K562 (cell line): Measurements from ENCODE around the gene CSNK1G1. TPM values are rescaled to one million over a fixed set of nuclear protein-coding genes. Genes with fewer than 3 reads are reported as not detected.

Experiments used
- ATF1 ChIP-seq, 2 experiments: fragments of 450-650 bp in 1 of 2; IDR thresholded peaks; 2 replicates each; pipeline ENCODE4 v1.6.1; 2016; ENCODE audit warnings: missing compliant biosample characterization in 1 of 2, missing genetic modification characterization in 1 of 2
- BRD4 ChIP-seq: fragments of 200-600 bp; sonication (generic); IDR thresholded peaks from 2 replicates; pipeline ENCODE4 v1.6.1; 2017; ENCODE audit warnings: inconsistent platforms
- CC2D1A ChIP-seq: fragments of 450-650 bp; IDR thresholded peaks from 2 replicates; pipeline ENCODE4 v1.6.1; 2017; ENCODE audit warnings: mild to moderate bottlenecking
- ETS2 ChIP-seq: IDR thresholded peaks from 2 replicates; pipeline ENCODE4 v1.6.1; 2016; ENCODE audit warnings: borderline replicate concordance, missing genetic modification characterization, mild to moderate bottlenecking, moderate library complexity, missing compliant biosample characterization; ENCODE audit not compliant: poor library complexity, severe bottlenecking
- MED1 ChIP-seq: sonication (generic); formaldehyde crosslinking; IDR thresholded peaks from 2 replicates; pipeline ENCODE4 v1.8.1; 2023; ENCODE audit warnings: missing genetic modification reagents, borderline replicate concordance
- POLR3A ChIP-seq: IDR thresholded peaks from 2 replicates; pipeline ENCODE4 v1.6.1; 2011; ENCODE audit warnings: borderline replicate concordance, mild to moderate bottlenecking, moderate library complexity; ENCODE audit not compliant: insufficient read length, insufficient read depth; ENCODE audit errors: extremely low read depth
- SRF ChIP-seq, 2 experiments: fragments of 250-450, 450-650 bp in 1 of 2; sonication (Bioruptor Pico) in 1 of 2; sonication (generic) in 1 of 2; formaldehyde crosslinking; IDR thresholded peaks; 2 replicates each; pipeline versions ENCODE4 v1.5.0 to v1.5.1; 2020 to 2022; ENCODE audit warnings: mild to moderate bottlenecking in 1 of 2, missing genetic modification reagents in 1 of 2
- ZNF23 ChIP-seq: fragments of 250-450 bp; sonication (Bioruptor Pico); IDR thresholded peaks from 2 replicates; pipeline ENCODE4 v1.4.0; 2020; ENCODE audit warnings: mild to moderate bottlenecking
- ZNF232 ChIP-seq: sonication (generic); formaldehyde crosslinking; IDR thresholded peaks from 2 replicates; pipeline ENCODE4 v1.8.0; 2022; ENCODE audit warnings: mild to moderate bottlenecking, missing genetic modification reagents
- ZNF780A ChIP-seq: fragments of 250-450 bp; sonication (Bioruptor Pico); IDR thresholded peaks from 2 replicates; pipeline ENCODE4 v1.5.0; 2021; ENCODE audit warnings: mild to moderate bottlenecking
- polyA plus RNA-seq, 8 experiments: library from polyadenylated mRNA; depleted of rRNA in 4 of 8; stranded (reverse) in 5 of 8; unstranded in 3 of 8; fragments of >200 nt; fragmentation: Nextera tagmentation in 2 of 8; fragmentation: Illumina TruSeq in 1 of 8; extraction: Ambion mirVana in 2 of 8; extraction: Trizol in 1 of 8; gene quantifications; 2 replicates each; pipeline versions ENCODE4 v1.2.1 to v1.2.3, GENCODE V29; 2011 to 2014; ENCODE audit warnings: inconsistent platforms in 1 of 8, missing spikeins in 1 of 8
- total RNA-seq, 7 experiments: library from RNA; depleted of rRNA in 6 of 7; stranded (reverse); fragments of >200 nt in 6 of 7; fragmentation: Illumina TruSeq in 2 of 7; extraction: Trizol in 2 of 7; gene quantifications; 2 replicates each; pipeline versions ENCODE4 v1.2.1 to v1.2.3, GENCODE V29; 2011 to 2021; ENCODE audit warnings: low replicate concordance in 1 of 7
- TF ChIP-seq, protein P1 (sequence below): fragments of 450-650 bp; formaldehyde crosslinking; IDR thresholded peaks from 2 replicates; pipeline ENCODE4 v1.4.0; 2022; ENCODE audit warnings: missing genetic modification characterization
- TF ChIP-seq, protein P2 (sequence below): fragments of 450-650 bp; IDR thresholded peaks from 2 replicates; pipeline ENCODE4 v1.6.1; 2016; ENCODE audit warnings: low read depth
- TF ChIP-seq, protein P3 (sequence below): fragments of 250-450 bp; sonication (Bioruptor Pico); IDR thresholded peaks from 2 replicates; pipeline ENCODE4 v1.8.0; 2022; ENCODE audit warnings: moderate library complexity, mild to moderate bottlenecking, inconsistent platforms

The CSNK1G1 gene
- total and polyA plus RNA-seq, 9 of the 15 experiments (the other 6 are each of a cell fraction or from before 2014, with no cell fraction given), result 4.5 to 18.5 (median 9.5) TPM

DNA sequence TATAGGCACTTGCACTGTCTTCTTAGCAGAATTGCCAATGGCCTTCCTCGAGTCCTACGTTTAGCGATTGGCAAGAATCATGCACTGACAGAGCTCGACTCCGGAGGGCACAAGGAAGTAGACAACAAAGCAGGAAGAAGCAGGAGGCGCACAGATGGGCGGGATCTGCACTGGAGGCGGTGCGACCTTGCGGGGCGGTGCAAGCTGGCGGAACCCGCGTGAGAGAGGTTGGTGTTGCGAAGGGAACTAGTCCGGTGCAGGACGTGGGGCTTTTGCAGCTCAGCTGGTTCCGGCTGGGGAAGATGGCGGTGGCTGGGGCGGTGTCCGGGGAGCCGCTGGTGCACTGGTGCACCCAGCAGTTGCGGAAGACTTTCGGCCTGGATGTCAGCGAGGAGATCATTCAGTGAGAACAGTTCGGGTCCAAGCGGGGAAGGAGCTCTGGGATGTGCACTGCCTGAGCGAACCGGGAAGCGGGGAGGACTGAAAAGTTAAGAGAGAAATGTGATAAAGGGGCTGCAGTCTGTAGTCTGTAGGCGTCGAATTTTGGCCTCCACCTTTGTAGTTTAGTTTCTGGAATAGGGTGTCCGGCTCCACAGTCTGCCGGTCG, 31.7 kb upstream of the CSNK1G1 start, which contains the start of gene TRIP4 (continued):
- TF ChIP-seq ETS2 (tag), result no peak
- TF ChIP-seq ZNF780A, result no peak
- no peak for TF ChIP-seq BRD4
- no peak for TF ChIP-seq MED1 (CRISPR knock-in tag)
- TF ChIP-seq CC2D1A, result peak; percentile 100
- no peak for TF ChIP-seq POLR3A
- TF ChIP-seq ZNF23, result no peak
- peak in 1 of 2 experiments; percentile 72; a peak in 1 of 4 replicates for TF ChIP-seq SRF (CRISPR knock-in tag; IDR thresholded peaks at IDR 0.05)
- TF ChIP-seq, protein P1, sequence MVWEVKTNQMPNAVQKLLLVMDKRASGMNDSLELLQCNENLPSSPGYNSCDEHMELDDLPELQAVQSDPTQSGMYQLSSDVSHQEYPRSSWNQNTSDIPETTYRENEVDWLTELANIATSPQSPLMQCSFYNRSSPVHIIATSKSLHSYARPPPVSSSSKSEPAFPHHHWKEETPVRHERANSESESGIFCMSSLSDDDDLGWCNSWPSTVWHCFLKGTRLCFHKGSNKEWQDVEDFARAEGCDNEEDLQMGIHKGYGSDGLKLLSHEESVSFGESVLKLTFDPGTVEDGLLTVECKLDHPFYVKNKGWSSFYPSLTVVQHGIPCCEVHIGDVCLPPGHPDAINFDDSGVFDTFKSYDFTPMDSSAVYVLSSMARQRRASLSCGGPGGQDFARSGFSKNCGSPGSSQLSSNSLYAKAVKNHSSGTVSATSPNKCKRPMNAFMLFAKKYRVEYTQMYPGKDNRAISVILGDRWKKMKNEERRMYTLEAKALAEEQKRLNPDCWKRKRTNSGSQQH (CRISPR knock-in tag), result peak; percentile 83; the same call in 1 of the 2 replicates
- TF ChIP-seq, protein P2, sequence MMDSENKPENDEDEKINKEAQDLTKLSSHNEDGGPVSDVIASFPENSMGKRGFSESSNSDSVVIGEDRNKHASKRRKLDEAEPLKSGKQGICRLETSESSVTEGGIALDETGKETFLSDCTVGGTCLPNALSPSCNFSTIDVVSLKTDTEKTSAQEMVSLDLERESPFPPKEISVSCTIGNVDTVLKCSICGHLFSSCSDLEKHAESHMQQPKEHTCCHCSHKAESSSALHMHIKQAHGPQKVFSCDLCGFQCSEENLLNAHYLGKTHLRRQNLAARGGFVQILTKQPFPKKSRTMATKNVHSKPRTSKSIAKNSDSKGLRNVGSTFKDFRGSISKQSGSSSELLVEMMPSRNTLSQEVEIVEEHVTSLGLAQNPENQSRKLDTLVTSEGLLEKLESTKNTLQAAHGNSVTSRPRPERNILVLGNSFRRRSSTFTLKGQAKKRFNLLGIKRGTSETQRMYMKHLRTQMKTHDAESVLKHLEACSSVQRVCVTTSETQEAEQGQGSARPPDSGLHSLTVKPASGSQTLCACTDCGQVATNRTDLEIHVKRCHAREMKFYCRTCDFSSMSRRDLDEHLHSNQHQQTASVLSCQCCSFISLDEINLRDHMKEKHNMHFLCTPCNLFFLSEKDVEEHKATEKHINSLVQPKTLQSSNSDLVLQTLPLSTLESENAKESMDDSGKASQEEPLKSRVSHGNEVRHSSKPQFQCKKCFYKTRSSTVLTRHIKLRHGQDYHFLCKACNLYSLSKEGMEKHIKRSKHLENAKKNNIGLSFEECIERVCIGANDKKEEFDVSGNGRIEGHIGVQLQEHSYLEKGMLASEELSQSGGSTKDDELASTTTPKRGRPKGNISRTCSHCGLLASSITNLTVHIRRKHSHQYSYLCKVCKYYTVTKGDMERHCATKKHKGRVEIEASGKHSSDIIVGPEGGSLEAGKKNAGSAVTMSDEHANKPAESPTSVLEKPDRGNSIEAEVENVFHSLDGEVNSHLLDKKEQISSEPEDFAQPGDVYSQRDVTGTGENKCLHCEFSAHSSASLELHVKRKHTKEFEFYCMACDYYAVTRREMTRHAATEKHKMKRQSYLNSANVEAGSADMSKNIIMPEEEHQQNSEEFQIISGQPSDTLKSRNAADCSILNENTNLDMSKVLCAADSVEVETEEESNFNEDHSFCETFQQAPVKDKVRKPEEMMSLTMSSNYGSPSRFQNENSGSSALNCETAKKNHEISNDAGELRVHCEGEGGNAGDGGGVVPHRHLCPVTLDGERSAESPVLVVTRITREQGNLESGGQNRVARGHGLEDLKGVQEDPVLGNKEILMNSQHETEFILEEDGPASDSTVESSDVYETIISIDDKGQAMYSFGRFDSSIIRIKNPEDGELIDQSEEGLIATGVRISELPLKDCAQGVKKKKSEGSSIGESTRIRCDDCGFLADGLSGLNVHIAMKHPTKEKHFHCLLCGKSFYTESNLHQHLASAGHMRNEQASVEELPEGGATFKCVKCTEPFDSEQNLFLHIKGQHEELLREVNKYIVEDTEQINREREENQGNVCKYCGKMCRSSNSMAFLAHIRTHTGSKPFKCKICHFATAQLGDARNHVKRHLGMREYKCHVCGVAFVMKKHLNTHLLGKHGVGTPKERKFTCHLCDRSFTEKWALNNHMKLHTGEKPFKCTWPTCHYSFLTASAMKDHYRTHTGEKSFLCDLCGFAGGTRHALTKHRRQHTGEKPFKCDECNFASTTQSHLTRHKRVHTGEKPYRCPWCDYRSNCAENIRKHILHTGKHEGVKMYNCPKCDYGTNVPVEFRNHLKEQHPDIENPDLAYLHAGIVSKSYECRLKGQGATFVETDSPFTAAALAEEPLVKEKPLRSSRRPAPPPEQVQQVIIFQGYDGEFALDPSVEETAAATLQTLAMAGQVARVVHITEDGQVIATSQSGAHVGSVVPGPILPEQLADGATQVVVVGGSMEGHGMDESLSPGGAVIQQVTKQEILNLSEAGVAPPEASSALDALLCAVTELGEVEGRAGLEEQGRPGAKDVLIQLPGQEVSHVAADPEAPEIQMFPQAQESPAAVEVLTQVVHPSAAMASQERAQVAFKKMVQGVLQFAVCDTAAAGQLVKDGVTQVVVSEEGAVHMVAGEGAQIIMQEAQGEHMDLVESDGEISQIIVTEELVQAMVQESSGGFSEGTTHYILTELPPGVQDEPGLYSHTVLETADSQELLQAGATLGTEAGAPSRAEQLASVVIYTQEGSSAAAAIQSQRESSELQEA, result no peak
- peak; percentile 61; the same call in 1 of the 2 replicates for TF ChIP-seq ZNF232 (CRISPR knock-in tag)
- TF ChIP-seq, protein P3, sequence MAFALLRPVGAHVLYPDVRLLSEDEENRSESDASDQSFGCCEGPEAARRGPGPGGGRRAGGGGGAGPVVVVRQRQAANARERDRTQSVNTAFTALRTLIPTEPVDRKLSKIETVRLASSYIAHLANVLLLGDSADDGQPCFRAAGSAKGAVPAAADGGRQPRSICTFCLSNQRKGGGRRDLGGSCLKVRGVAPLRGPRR (CRISPR knock-in tag), result no peak
- no peak; the same call in 1 of the 2 replicates for TF ChIP-seq ATF1 (CRISPR knock-in tag; IDR thresholded peaks at IDR 0.05)
- TF ChIP-seq ATF1 (tag; IDR thresholded peaks at IDR 0.05), result peak; percentile 80
